Ovary (tissue), 3 donors: Measurements from ENCODE around the gene MYO1A.

Source experiments
- EP300 ChIP-seq: sonication (generic); formaldehyde crosslinking; IDR thresholded peaks from one replicate; pipeline ENCODE4 v1.6.1; 2017; ENCODE audit warnings: antibody characterized with exemption
- POLR2A ChIP-seq: fragments of 450-650 bp; IDR thresholded peaks from one replicate; pipeline ENCODE4 v1.6.1; 2017; ENCODE audit warnings: antibody characterized with exemption, mild to moderate bottlenecking, moderate library complexity
- TF ChIP-seq, protein P1 (sequence below), 3 donors: fragments of 450-650 bp in 2 of 3; fragments of 200-600 bp in 1 of 3; IDR thresholded peaks; one replicate each; pipeline versions ENCODE4 v1.5.1 to v1.8.0; 2016 to 2022; ENCODE audit warnings: antibody characterized with exemption in 3 of 3, mild to moderate bottlenecking in 1 of 3
- donor health status: DM: no; HTN: no; CAD: no.

DNA sequence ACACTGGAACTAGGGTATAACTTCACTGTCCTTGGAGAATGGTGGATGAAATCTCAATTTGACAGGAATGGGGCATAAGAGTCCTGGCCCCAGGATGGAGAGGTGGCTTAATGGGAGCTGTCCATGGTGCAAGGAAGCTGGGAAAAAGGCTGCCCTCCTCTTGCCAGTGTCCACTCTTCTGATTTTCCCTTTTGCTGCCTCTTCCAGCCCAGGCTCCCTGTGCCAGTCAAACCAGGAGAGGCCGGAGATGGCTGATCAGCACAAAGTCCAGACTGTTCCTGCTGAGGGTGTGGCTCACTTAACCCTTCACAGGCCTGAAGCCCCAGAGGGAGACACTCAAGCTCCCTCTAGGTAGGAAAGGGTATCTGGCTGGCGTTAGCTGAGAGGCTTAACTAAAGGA lies at the start of gene MYO1A:
- TF ChIP-seq, protein P1, sequence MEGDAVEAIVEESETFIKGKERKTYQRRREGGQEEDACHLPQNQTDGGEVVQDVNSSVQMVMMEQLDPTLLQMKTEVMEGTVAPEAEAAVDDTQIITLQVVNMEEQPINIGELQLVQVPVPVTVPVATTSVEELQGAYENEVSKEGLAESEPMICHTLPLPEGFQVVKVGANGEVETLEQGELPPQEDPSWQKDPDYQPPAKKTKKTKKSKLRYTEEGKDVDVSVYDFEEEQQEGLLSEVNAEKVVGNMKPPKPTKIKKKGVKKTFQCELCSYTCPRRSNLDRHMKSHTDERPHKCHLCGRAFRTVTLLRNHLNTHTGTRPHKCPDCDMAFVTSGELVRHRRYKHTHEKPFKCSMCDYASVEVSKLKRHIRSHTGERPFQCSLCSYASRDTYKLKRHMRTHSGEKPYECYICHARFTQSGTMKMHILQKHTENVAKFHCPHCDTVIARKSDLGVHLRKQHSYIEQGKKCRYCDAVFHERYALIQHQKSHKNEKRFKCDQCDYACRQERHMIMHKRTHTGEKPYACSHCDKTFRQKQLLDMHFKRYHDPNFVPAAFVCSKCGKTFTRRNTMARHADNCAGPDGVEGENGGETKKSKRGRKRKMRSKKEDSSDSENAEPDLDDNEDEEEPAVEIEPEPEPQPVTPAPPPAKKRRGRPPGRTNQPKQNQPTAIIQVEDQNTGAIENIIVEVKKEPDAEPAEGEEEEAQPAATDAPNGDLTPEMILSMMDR (IDR thresholded peaks at IDR 0.05) = no peak
- TF ChIP-seq EP300 (no peak), POLR2A (no peak)
